ENCODE results near the gene ACBD6.

The ACBD6 gene

GRCh38 chr1:180281490-180281889 is 220.9 kb downstream of the ACBD6 start:
- Histone ChIP-seq H3K9me3 (ENCODE audit: low read length) (no peaks in the 10 kb centered on the region), H4K20me1 (ENCODE audit: insufficient read depth, low read length) (no peaks in the 10 kb centered on the region), H3K36me3 (ENCODE audit: insufficient read depth, low read length) (peaks cover 15% of the 10 kb centered on the region; the same call in 1 of the 2 replicates), H3K9me2 (ENCODE audit: low read depth, low read length) (no peaks in the 10 kb centered on the region), H3F3A (ENCODE audit: insufficient read depth, low read length) (no peaks in the 10 kb centered on the region), H3K4me1 (ENCODE audit: insufficient read depth, low read length, severe bottlenecking) (no peaks in the 10 kb centered on the region), H3K4me2 (ENCODE audit: low read length) (no peak overlapping the region), H3K79me2 (ENCODE audit: insufficient read depth, low read length) (no peaks in the 10 kb centered on the region), H3K4me3 (ENCODE audit: low read depth, low read length, poor library complexity, severe bottlenecking) (no peak overlapping the region), H3K27me3 (ENCODE audit: insufficient read depth, low read length) (no peaks in the 10 kb centered on the region), H3K27ac (ENCODE audit: low read depth, low read length, poor library complexity, severe bottlenecking) (no peak overlapping the region), H2AFZ (ENCODE audit: low read length) (no peak overlapping the region), H3K9ac (ENCODE audit: low read length) (no peak overlapping the region)
- TF ChIP-seq CTCF (IDR thresholded peaks at IDR 0.05; ENCODE audit: low read length) (no peak), EZH2 (IDR thresholded peaks at IDR 0.05; ENCODE audit: borderline replicate concordance, low read length) (no peak)

GRCh38 chr1:180280617-180281016 is 221.8 kb downstream of the ACBD6 start:
- Histone ChIP-seq H3K9me3 (ENCODE audit: low read length) (no peaks in the 10 kb centered on the region), H3K79me2 (ENCODE audit: insufficient read depth, low read length) (no peaks in the 10 kb centered on the region), H3K27me3 (ENCODE audit: insufficient read depth, low read length) (no peaks in the 10 kb centered on the region), H2AFZ (ENCODE audit: low read length) (no peak overlapping the region), H3K9me2 (ENCODE audit: low read depth, low read length) (no peaks in the 10 kb centered on the region), H3F3A (ENCODE audit: insufficient read depth, low read length) (no peaks in the 10 kb centered on the region), H3K4me3 (ENCODE audit: low read depth, low read length, poor library complexity, severe bottlenecking) (no peak overlapping the region), H3K27ac (ENCODE audit: low read depth, low read length, poor library complexity, severe bottlenecking) (no peak overlapping the region), H3K36me3 (ENCODE audit: insufficient read depth, low read length) (peaks cover 15% of the 10 kb centered on the region; the same call in 1 of the 2 replicates), H3K9ac (ENCODE audit: low read length) (no peak overlapping the region), H4K20me1 (ENCODE audit: insufficient read depth, low read length) (no peaks in the 10 kb centered on the region), H3K4me2 (ENCODE audit: low read length) (no peak overlapping the region), H3K4me1 (ENCODE audit: insufficient read depth, low read length, severe bottlenecking) (no peaks in the 10 kb centered on the region)
- TF ChIP-seq EZH2 (IDR thresholded peaks at IDR 0.05; ENCODE audit: borderline replicate concordance, low read length) (no peak), CTCF (IDR thresholded peaks at IDR 0.05; ENCODE audit: low read length) (no peak)

GRCh38 chr1:180279651-180280050 is 222.7 kb downstream of the ACBD6 start:
- Histone ChIP-seq H3K9me3 (ENCODE audit: low read length) (no peaks in the 10 kb centered on the region), H4K20me1 (ENCODE audit: insufficient read depth, low read length) (no peaks in the 10 kb centered on the region), H3K4me3 (ENCODE audit: low read depth, low read length, poor library complexity, severe bottlenecking) (no peak overlapping the region), H2AFZ (ENCODE audit: low read length) (no peak overlapping the region), H3F3A (ENCODE audit: insufficient read depth, low read length) (no peaks in the 10 kb centered on the region), H3K4me2 (ENCODE audit: low read length) (no peak overlapping the region), H3K27me3 (ENCODE audit: insufficient read depth, low read length) (no peaks in the 10 kb centered on the region), H3K9me2 (ENCODE audit: low read depth, low read length) (no peaks in the 10 kb centered on the region), H3K36me3 (ENCODE audit: insufficient read depth, low read length) (peaks cover 18% of the 10 kb centered on the region; the same call in 1 of the 2 replicates), H3K79me2 (ENCODE audit: insufficient read depth, low read length) (no peaks in the 10 kb centered on the region), H3K4me1 (ENCODE audit: insufficient read depth, low read length, severe bottlenecking) (no peaks in the 10 kb centered on the region), H3K9ac (ENCODE audit: low read length) (no peak overlapping the region), H3K27ac (ENCODE audit: low read depth, low read length, poor library complexity, severe bottlenecking) (no peak overlapping the region)
- no peak for TF ChIP-seq EZH2 (IDR thresholded peaks at IDR 0.05; ENCODE audit: borderline replicate concordance, low read length)
- no peak for TF ChIP-seq CTCF (IDR thresholded peaks at IDR 0.05; ENCODE audit: low read length)
